ENCODE data around the gene SORCS2.
A peak's percentile ranks its signal among the peaks of the same experiment; 100 is the strongest.

Gene SORCS2

DNA sequence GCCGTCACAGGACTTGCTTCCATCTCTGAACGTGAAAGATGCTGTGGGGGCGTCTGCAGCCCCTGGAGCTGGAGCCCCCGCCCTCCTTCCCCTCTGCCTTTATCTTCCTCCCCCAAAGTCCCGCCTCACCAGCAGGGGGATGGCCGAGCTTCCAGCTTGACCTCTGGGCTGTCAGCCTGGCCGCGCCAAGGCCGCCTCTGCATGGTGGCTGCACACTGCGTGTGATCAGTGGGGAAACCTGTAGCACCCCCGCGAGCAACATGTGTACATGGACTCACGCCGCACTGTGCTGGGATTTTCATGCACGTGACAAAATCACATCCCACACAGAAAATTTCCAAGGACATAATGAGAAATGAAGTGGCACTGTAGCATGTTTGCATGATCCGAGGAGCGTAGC, 268.9 kb downstream of the SORCS2 start:
- no peak for DNase-seq

DNA sequence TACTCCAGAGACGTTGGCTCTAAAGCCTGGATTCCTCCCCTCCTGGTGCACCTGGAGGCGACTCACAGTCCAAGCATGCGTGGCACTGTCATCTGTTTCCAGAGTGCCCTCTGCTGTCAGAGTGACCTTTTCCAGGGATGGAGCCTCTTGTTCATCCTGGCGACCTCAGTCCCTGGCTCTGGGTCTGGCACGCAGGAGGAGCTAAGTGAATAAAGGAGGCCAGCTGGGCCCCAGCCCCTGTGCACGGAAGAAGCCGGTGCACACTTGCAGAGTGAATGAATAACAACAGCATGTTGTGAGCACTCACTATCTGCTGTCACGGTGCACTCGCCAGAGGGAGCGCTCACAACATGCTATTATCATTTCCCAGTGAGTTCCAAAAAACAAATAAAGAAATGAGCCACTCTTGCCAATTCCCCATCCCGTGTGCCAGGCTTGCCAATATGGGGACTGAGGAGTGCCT, 270.2 kb downstream of the SORCS2 start:
- DNase-seq = peak; percentile 34 to 81

DNA sequence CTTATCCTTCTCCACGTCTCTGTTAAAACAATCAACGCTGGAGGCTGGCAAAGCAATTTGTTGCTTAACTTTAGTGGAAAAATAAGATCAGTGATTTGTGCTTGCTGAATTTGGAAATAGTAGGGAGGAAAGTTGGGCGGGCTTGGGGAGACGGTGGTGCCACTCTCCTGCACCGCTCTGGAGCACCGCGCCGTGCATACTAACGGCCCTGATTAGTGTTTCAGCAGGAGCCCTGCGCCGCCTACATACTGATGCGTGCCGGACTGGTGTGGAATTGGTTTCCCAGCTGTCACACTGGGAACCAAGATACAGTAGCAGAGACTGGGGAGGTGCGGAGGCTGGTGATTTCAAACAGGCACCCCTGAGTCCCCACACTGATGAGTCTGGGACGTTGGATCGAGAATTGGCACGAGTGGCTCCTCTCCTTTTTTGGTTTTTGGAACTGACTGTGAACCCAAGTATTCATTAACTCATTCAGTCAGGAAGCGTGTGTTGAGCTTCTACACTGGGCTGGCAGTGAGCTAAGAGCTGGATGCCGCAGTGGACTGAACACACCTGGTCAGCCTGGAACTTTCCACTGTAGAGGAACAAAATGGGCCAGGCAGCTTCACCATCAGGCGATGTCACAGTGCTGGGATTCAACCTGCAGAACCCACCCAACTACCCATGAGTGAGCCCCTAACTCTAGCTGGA, 271.4 kb downstream of the SORCS2 start:
- no peak for DNase-seq

DNA sequence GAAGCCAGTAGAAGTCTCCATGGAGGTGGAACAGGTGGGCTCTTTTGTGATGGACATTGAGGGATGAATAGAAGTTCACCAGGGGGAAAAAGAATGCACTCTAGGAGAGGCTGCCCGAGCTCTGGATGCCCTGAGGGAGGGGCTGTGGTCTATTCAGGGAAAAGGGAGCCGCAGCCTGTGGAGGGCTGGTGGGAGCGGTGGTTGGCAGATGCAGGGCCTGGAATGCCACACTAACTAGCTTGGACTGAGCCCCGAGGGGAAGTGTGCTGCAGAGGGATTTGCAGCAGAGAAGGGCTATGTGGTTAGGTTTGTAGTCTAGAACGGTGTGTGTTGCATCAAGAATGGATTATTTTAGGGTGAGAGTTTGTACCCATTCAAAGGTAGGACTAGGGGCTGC, 271.9 kb downstream of the SORCS2 start:
- DNase-seq = no peak

DNA sequence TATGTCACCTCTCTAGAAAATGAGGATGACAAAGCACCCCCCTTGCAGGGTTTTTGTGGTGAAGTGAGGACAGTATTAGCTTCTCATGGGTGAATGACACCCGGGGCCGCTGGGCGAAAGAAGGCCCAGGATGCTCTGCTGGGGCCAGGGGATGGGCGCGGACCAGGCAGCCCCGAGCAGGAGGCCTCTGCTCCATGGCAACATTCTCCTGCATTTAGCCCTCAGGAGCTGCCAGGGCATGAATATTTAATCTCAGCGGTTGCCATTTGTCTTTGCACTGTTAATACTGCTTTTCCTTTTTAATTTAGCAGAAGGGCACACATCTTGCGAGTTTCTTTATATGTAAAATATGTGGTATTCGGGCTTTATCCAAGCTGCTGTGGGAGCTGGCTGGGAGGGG, 272.7 kb downstream of the SORCS2 start:
- no peak for DNase-seq

DNA sequence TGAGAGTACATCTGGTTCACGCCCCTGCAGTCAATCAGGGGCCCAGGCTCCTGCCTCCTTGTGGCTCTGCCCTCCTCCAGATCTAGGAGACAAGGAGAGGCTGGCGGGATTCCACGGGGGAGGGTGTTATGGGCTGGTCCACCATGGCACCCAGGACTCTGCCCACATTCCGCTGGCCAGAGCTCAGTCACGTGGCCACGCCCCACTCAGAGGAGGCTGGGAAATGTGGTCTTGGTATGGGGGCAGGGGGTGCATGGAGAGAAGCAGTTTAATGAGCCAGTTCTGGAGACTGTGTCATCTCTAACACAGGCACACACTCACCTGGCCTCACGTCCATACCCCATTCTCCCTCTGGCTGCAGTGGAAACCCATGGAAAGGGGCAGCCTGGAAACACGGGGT, 273.9 kb downstream of the SORCS2 start:
- DNase-seq = no peak

DNA sequence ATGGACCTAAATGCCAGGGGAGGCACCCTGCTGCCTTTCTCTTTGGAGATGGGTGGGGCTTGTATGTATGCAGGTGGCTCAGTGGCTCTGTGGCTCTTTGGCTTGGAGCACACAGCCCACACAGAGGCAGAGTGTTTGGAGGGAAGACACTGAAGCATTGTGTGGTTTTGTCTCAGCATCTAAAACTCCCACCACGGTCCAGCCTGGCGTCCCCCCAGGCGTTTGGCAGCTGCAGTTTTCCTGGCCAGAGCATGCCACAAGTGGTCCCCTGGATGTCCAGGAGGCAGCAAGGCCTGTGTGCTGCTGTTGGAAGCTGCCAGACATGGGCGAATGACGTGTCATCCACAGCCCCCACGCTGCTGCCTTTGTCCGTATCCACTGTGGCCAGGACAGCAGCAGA, 274.6 kb downstream of the SORCS2 start:
- no peak for DNase-seq

DNA sequence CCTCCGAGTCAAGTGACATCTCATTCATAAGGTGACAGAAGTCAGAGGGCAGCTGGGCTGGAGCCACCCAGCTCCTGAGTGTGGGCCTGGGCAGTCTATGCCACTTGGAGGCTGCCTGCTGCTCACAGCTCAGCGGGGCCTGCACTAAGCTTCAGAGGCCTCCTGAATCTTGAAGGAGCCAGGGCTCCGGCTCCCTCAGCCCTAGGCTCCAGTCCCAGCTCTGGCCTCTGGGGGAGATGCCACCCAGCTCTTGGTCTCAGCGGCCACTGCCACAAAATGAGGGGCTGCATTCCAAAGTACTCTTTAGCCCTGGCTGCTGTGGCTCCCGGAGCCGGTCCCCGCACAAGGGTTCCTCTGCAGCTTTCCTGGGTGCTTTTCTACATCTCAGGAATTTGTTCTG, 275.1 kb downstream of the SORCS2 start:
- no peak for DNase-seq

DNA sequence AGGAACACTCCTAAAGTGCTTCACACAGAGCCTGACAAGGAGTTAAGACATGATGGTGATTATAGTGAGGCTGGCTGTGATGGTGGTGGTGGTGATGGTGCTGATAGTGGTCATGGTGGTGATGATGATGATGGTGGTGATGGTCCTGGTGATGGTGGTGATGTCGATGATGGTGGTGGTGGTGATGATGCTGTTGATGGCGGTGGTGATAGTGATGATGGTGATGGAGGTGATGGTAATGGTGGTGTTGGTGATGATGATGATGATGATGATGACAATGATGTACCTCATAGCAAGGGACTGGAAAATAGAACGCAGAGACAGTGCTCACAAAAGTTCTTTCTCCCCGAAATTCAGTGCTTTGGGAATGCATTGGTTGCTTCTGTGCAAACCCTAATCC, 276.7 kb downstream of the SORCS2 start:
- DNase-seq = no peak

DNA sequence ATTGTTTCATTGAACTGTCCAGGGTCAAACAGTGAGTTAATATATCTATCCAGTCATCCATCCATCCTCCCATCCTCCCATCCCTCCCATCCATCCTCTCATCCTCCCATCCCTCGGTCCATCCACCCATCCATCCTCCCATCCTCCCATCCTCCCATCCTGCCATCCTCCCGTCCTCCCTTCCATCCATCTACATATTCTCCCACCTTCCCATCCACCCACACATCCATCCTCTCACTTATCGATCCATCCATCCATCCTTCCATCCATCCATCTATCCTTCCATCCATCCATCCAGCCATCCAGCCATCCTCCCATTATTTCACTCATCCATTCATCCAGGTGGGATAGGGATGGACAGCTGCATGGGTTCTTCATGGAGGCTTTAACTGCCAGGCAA, 277.8 kb downstream of the SORCS2 start:
- no peak for DNase-seq

DNA sequence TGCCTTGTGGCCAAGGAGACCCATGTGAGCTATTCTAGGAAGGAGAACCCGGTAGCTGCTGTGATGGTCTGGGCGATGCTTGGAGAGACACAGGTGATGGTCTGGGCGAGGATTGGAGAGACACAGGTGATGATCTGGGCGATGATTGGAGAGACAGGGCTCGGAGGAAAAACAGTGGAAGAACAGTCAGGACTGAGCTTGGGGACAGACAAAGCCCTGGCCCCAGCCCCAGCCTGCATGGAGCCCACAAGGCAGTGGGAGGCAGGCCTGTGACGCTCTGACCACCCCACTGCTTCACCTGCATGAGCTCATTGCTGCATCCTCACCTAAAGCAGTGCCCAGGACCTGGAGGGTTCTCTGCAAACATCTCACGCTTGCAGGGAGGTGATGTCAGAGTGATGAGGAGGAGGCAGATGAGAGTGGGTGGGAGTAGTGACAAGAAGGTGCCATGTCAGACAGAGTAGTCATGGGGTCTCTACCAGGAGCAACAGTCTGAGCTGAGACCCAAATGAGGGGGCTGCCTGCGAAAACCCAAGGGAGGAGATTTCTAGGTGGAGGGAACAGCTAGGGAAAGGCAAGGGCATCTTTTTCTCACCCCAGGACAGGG, 278.3 kb downstream of the SORCS2 start:
- DNase-seq = no peak

DNA sequence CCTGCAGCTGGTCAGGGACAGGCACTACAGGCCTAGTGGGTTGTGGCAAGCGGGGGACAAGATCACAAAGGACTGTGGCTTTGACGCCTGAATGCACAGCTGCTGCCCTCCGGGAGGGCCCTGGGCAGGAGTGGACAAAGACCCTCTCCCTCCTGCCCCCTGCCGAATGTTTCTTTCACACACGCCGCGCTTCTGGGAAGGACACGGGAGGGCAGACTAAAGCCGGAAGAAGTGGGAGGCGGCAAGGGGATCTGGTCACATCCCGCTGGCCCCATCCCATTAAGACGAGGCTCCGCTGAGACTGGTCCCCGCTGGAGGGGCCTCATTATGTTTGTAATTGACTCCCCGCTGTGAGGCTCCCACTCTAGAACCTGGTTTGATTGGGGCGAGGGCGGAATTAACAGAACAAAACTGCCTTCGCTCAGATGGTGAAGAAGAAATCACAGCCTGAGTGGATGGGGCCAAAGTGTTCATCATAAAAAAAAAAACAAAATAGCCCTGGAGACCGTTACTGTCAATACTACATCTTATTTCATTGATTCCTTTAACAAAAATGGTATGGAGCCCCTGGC, 280.2 kb downstream of the SORCS2 start:
- DNase-seq = peak; percentile 18 to 25

DNA sequence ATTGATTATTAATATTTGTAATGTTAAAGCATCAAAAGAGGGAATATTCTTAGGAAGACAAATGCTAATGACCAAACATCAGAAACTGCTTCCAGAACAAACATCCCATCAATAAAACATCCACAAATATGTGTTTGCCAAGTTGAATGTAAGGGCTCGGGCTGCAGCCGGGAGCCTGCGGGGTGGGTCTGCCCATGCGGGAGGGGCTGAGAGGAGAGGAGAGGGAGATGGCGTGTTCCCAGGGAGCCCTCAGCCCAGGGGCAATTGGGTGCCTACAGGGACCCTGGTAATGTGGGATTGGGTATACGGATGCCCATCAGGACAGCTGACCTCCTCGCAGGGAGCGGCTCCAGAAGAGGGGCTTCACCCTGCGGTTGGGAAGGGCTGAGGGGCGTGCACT, 280.7 kb downstream of the SORCS2 start:
- no peak for DNase-seq

DNA sequence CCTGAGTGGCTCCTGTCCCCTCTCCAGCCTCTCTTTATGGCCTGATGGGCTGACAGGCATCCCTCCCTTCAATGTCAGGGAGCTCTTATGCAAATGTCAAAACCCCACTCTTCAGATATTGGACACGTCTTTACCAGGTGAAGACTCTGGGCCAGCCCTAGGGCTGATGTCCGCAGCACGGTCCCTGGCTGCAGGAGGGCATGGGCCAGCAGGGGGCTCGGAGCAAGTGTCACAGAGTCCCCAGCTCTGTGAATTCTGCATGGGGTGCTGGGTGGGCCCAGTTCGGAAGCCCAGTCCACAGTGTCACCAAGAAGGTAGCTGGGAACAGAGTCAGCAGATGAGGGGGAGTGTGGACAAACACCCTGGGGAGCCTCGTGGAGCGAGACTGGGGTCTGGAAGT, 282.0 kb downstream of the SORCS2 start:
- no peak for DNase-seq

DNA sequence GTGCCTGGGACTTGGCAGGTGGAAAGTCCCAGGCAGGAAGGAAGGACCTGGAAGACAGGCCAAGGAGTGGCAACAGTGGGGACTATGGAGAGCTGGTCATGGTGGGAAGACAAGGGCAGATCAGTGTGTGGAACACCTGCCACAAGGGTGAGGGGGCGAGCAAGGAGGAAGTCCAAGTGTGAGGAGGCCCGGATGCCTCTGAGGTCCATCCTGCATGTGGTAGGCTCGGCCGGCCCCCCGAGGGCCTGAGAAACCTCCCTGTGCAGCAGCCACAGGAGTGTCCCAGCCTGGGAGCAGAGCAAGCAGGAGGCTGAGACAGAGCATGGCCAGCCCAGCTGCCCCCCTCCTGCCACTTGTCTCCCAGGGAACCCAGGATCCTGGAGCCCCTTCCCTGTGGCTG, 282.9 kb downstream of the SORCS2 start:
- no peak for DNase-seq

DNA sequence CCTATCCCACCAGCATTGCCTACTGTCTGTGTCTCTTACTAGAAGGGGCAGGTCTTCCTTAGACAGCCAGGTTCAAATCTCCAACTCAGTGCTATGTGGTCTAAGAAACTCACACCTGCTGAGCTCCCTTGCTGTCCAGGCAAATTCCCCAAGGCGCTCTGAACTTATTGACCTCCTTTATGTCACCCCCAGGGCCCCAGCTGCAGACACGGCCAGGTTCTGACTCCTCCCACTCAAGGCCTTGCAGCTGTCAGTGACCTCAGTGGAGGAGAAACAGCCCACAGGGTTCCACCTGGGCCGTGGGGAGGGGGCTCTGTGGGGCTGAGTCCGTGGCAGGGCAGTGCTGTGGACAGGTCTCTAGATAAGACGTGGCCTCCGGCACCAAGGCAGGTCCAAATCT, 284.5 kb downstream of the SORCS2 start:
- no peak for DNase-seq

DNA sequence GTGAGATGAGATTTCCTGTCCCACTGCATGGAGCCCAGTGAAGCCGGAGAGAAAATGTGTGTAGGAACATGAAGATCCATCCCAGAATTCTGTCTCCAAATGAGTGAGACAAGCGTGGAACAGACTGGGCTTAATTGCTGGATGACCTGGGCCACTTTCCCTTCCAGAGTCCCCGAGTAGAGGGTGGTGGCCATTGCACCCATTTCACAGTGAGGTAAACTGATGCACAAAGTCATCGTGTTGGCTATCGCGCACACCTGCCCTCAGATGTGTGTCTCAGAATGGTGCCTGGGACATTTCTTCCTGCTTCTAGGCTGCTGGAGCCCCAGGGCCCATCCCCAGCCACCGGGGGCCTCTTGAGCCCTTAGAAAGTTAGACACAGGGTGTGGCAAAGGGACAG, 285.4 kb downstream of the SORCS2 start:
- no peak for DNase-seq

DNA sequence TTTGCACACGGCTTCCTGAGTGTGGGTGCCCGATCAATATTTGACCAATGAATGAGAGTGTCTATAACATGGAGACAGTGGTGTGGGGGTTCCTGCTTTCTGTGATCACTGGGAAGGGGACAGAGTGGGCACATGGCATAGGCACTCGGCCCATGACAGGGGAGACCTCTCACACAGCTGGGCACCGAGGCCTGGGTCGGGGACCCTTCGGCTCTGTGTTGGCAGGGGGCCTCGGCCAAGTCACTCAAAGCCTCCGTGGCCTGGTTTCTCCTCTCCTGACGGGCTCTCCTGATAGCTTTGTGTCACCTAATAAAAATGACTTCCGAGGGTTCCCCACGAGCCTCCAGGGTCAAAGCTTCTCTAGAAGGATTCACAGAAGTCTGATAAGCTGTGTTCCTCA, 286.3 kb downstream of the SORCS2 start:
- no peak for DNase-seq

DNA sequence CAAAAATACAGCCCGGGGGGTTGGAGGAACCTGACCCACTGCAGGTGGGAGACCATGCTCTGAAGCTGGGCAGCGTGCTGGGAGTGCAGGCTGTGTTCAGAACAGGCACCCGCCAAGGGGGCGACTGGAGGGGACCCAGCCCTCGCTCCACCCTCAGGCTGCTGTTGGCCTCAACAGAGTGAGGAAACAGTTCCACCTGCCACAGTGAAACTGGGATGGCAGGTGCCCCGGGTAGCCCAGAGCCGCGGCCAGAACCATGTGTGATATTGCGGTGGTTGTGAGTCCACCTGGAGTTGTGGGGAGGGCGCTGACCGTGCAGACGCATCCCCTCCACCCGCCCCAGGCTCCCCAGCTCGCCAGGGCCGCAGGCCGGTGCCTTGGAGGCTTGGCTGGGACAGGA, 288.1 kb downstream of the SORCS2 start:
- no peak for DNase-seq

DNA sequence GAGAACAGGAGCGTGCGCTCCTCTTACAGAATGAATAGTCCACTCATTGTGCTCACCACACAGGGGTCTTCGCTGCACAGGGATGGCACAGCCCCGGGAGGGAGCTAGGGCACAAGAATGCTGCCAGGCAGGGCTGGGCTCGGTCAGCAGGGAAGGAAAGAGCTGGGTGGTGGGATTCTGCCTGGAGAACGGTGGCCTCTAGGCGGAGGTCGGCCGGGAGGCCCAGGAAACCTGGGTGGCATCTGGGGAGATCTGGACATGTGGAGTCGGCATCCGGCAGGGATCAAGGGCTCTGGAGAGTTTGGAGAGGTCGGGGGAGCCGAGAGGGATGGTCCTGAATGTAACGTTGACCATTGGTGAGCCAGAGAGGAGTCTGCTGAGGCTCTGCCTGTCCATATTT, 288.9 kb downstream of the SORCS2 start:
- DNase-seq = no peak

DNA sequence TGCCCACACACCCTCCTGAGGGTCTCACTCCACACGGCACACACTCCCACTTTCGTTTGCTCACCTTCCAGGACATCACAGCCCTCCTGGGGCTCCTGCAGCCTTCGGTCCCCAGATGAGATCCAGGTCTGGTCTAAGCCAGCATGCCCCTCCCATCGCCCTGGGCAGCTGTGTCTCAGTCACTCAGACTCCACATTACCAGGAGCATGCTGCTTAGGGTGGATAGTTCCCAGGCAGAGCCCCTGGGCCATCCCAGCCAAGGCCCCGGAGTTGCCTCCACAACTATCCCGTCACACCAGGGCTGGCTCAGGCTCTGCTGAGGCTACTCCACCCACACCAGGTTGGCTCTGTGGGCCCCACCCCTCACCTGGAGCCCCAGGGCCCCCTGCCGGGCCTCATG, 292.8 kb downstream of the SORCS2 start:
- DNase-seq = peak in 1 of 2 experiments; percentile 21

DNA sequence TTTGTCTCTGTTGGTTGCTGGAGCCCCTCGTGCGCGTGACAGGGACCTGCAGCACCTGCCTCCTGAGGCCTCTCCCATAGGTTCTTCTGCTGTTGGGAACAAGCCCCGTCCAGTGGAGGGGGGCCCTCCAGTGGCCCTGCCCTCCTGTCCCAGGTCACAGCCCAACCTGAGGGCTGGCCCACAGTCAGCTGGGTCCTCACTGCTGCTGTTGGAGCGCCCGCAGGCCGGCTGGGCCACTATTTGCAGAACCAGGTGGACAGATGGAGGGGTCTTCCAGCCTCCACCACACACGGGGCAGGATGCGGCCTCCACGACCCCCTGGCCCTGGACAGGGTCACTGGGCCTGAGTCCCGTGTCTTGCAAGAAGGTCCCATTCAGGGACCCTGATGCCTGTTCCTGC, 293.8 kb downstream of the SORCS2 start:
- DNase-seq = no peak

DNA sequence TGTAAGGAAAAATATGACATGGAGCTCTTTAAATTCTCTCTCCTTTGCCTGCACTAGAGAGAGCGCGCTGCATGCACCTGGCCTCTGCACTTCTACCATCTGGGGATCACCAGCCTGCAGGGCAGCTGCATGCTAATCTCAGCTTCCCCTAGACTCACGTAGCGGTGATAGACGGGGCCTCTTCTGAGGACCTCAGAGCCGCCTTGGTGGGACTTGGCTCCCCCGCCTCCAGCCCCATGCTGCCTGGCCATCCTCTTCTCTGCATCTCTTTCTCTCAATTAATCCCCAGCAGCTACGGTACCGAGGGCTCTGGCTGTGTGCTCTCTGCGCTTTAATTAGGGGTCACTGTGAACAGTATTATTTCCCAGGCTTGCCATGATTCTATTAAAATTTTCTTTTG, 295.2 kb downstream of the SORCS2 start:
- DNase-seq = peak; percentile 89 to 90

DNA sequence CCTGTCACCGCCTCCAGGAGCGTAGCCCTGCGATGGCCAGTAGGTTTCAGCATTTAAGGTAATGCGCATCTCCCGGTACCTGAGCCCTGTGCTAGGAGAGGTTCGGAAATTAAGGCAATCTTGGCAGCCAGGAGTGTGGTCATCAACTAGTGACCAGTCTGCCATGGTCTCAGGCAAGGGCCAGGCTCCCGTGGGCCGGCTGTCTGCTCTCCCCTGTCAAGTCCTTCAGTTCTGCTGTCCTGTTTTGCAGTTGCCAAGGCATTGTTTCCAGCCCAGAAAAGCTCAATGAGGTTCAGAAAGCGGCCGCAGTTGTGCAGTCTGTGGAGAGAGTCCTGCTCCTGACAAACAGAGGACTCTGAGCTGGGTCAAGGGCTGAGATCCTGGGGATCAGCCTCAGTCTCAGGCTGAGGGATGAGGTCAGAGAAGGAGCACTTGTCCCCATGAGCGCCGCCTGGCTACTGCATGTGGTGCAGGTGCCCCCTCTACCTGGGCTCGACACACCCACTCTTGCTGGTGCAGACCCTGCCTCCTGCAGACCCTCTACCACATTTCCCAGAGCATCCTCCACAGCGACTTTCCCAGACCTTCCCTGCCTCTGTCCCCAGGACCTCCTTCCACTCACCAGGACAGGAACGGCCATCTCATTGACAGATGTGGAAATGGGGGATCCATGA, 295.8 kb downstream of the SORCS2 start:
- DNase-seq = no peak

Measured in NCI-H524 (cell line).